ENCODE data around the gene CRNN.

Gene CRNN

GRCh38 chr1:152419917-152420316 lies 5.9 kb upstream of the CRNN start:
- DNase-seq (ENCODE audit: low spot score) = no peak

- no peak for DNase-seq (ENCODE audit: low spot score)
These were observed 1.6 kb upstream of the CRNN start for GRCh38 chr1:152415454-152416227.

GRCh38 chr1:152412756-152413155 lies 1.3 kb downstream of the CRNN start:
- DNase-seq (ENCODE audit: low spot score) = no peak

GRCh38 chr1:152411134-152411533 lies 2.9 kb downstream of the CRNN start:
- DNase-seq (ENCODE audit: low spot score) = no peak

- DNase-seq (ENCODE audit: low spot score) = peak; percentile 13
These were observed 3.5 kb downstream of the CRNN start for GRCh38 chr1:152410599-152410998.

- DNase-seq (ENCODE audit: low spot score) = no peak
These were observed 4.0 kb downstream of the CRNN start for GRCh38 chr1:152410028-152410427.

GRCh38 chr1:152408664-152409063 lies 5.4 kb downstream of the CRNN start:
- DNase-seq (ENCODE audit: low spot score) = no peak

GRCh38 chr1:152398812-152399698 lies 15.0 kb downstream of the CRNN start:
- DNase-seq (ENCODE audit: low spot score) = peak; percentile 9

GRCh38 chr1:152397474-152397873 lies 16.6 kb downstream of the CRNN start:
- no peak for DNase-seq (ENCODE audit: low spot score)

- no peak for DNase-seq (ENCODE audit: low spot score)
These were observed 19.9 kb downstream of the CRNN start for GRCh38 chr1:152394151-152394550.

GRCh38 chr1:152392909-152393308 lies 21.2 kb downstream of the CRNN start:
- no peak for DNase-seq (ENCODE audit: low spot score)

- DNase-seq (ENCODE audit: low spot score) = no peak
These were observed 25.2 kb downstream of the CRNN start for GRCh38 chr1:152388889-152389288.

GRCh38 chr1:152386940-152387339 lies 27.1 kb downstream of the CRNN start:
- no peak for DNase-seq (ENCODE audit: low spot score)

- DNase-seq (ENCODE audit: low spot score) = no peak
These were observed 33.1 kb downstream of the CRNN start for GRCh38 chr1:152380932-152381331.

- no peak for DNase-seq (ENCODE audit: low spot score)
These were observed 39.6 kb downstream of the CRNN start for GRCh38 chr1:152374451-152374850.

GRCh38 chr1:152372672-152373071 lies 41.4 kb downstream of the CRNN start:
- no peak for DNase-seq (ENCODE audit: low spot score)

- no peak for DNase-seq (ENCODE audit: low spot score)
These were observed 46.6 kb downstream of the CRNN start for GRCh38 chr1:152367436-152367835.

GRCh38 chr1:152359906-152360305 lies 54.2 kb downstream of the CRNN start, which contains the start of gene FLG2:
Gene FLG2, minus strand, starts transcription at chr1:152360006. Its CDS starts 1,122 bp downstream, at chr1:152358884.
- DNase-seq (ENCODE audit: low spot score) = no peak

Measured in AG08395 (cell line).